ENCODE measurements around the gene PIGK.

PIGK gene

GRCh38 chr1:77100875-77101274 is 118.4 kb downstream of the PIGK start:
- in situ Hi-C loops (cut with MboI; ENCODE audit: low sequenced_read_pairs), result no loop called here

GRCh38 chr1:77096496-77097255 is 122.6 kb downstream of the PIGK start:
- in situ Hi-C loops (cut with MboI; ENCODE audit: low sequenced_read_pairs), result no loop called here

GRCh38 chr1:77095236-77095635 is 124.0 kb downstream of the PIGK start:
- in situ Hi-C loops (cut with MboI; ENCODE audit: low sequenced_read_pairs), result no loop called here

GRCh38 chr1:77089756-77090155 is 129.5 kb downstream of the PIGK start:
- in situ Hi-C loops (cut with MboI; ENCODE audit: low sequenced_read_pairs), result no loop called here

GRCh38 chr1:77085109-77085508 is 134.1 kb downstream of the PIGK start:
- in situ Hi-C loops (cut with MboI; ENCODE audit: low sequenced_read_pairs), result no loop called here

- in situ Hi-C loops (cut with MboI; ENCODE audit: low sequenced_read_pairs), result no loop called here
Measured at GRCh38 chr1:77084457-77084856, 134.8 kb downstream of the PIGK start.

GRCh38 chr1:77081834-77082233 is 137.4 kb downstream of the PIGK start:
- in situ Hi-C loops (cut with MboI; ENCODE audit: low sequenced_read_pairs), result no loop called here

- in situ Hi-C loops (cut with MboI; ENCODE audit: low sequenced_read_pairs), result no loop called here
Measured at GRCh38 chr1:77076759-77077158, 142.5 kb downstream of the PIGK start.

GRCh38 chr1:77068013-77068412 is 151.2 kb downstream of the PIGK start:
- in situ Hi-C loops (cut with MboI; ENCODE audit: low sequenced_read_pairs), result no loop called here

GRCh38 chr1:77065693-77066342 is 153.4 kb downstream of the PIGK start:
- in situ Hi-C loops (cut with MboI; ENCODE audit: low sequenced_read_pairs), result no loop called here

GRCh38 chr1:77064246-77064645 is 155.0 kb downstream of the PIGK start:
- in situ Hi-C loops (cut with MboI; ENCODE audit: low sequenced_read_pairs), result no loop called here

- in situ Hi-C loops (cut with MboI; ENCODE audit: low sequenced_read_pairs), result no loop called here
Measured at GRCh38 chr1:77063118-77063517, 156.1 kb downstream of the PIGK start.

- in situ Hi-C loops (cut with MboI; ENCODE audit: low sequenced_read_pairs), result no loop called here
Measured at GRCh38 chr1:77061162-77061561, 158.1 kb downstream of the PIGK start.

- in situ Hi-C loops (cut with MboI; ENCODE audit: low sequenced_read_pairs), result no loop called here
Measured at GRCh38 chr1:77060000-77060399, 159.2 kb downstream of the PIGK start.

- in situ Hi-C loops (cut with MboI; ENCODE audit: low sequenced_read_pairs), result no loop called here
Measured at GRCh38 chr1:77057994-77058585, 161.1 kb downstream of the PIGK start.

GRCh38 chr1:77056525-77056924 is 162.7 kb downstream of the PIGK start:
- in situ Hi-C loops (cut with MboI; ENCODE audit: low sequenced_read_pairs), result no loop called here

GRCh38 chr1:77051425-77051824 is 167.8 kb downstream of the PIGK start:
- in situ Hi-C loops (cut with MboI; ENCODE audit: low sequenced_read_pairs), result no loop called here

GRCh38 chr1:77048615-77049005 is 170.6 kb downstream of the PIGK start:
- in situ Hi-C loops (cut with MboI; ENCODE audit: low sequenced_read_pairs), result no loop called here

GRCh38 chr1:77047978-77048614 is 171.1 kb downstream of the PIGK start:
- in situ Hi-C loops (cut with MboI; ENCODE audit: low sequenced_read_pairs), result no loop called here

- in situ Hi-C loops (cut with MboI; ENCODE audit: low sequenced_read_pairs), result no loop called here
Measured at GRCh38 chr1:77047575-77047974, 171.7 kb downstream of the PIGK start.

GRCh38 chr1:77044133-77044849 is 174.9 kb downstream of the PIGK start:
- in situ Hi-C loops (cut with MboI; ENCODE audit: low sequenced_read_pairs), result no loop called here
